Fibroblast of the aortic adventitia (primary cell): ENCODE data around the gene FOXC2. TPM values are rescaled to one million over a fixed set of nuclear protein-coding genes. Genes with fewer than 3 reads are reported as not detected.

ENCODE experiments used
- DNase-seq: peaks from one replicate; pipeline ENCODE4 v3.0.0-alpha.2; 2010; ENCODE audit warnings: low read depth
- H3K4me3 ChIP-seq: 2 replicates; pipeline ENCODE4 v1.5.1; 2011; ENCODE audit warnings: low read depth, mild to moderate bottlenecking, control low read depth, low read length, moderate library complexity
- total RNA-seq: library from RNA; depleted of rRNA; stranded (reverse); fragments of >200 nt; gene quantifications from 2 replicates; pipeline ENCODE4 v1.2.3, GENCODE V29; 2012; ENCODE audit warnings: low replicate concordance
- TF ChIP-seq, protein P1 (sequence below): IDR thresholded peaks from 2 replicates; pipeline ENCODE4 v1.5.1; 2011; ENCODE audit warnings: mild to moderate bottlenecking, low read length, control low read depth, inconsistent platforms; ENCODE audit not compliant: insufficient read depth

FOXC2 gene
- total RNA-seq, result 5.2 TPM in 1 of 2 replicates, not detected in the other

DNA sequence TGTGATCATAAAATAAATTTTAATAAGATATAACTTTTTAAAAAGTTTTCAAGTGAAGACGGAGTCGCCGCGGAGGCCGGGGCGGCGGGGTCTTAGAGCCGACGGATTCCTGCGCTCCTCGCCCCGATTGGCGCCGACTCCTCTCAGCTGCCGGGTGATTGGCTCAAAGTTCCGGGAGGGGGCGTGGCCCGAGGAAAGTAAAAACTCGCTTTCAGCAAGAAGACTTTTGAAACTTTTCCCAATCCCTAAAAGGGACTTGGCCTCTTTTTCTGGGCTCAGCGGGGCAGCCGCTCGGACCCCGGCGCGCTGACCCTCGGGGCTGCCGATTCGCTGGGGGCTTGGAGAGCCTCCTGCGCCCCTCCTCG, at the start of gene FOXC2:
Gene FOXC2, plus strand, starts transcription at position 229 of the 365 bp plus-strand sequence. CDS start 507 bp downstream, outside the sequence.
- peak within 1 kb of the TSS; percentile 85 for H3K4me3 ChIP-seq
- peak; percentile 96 for DNase-seq
- TF ChIP-seq, protein P1, sequence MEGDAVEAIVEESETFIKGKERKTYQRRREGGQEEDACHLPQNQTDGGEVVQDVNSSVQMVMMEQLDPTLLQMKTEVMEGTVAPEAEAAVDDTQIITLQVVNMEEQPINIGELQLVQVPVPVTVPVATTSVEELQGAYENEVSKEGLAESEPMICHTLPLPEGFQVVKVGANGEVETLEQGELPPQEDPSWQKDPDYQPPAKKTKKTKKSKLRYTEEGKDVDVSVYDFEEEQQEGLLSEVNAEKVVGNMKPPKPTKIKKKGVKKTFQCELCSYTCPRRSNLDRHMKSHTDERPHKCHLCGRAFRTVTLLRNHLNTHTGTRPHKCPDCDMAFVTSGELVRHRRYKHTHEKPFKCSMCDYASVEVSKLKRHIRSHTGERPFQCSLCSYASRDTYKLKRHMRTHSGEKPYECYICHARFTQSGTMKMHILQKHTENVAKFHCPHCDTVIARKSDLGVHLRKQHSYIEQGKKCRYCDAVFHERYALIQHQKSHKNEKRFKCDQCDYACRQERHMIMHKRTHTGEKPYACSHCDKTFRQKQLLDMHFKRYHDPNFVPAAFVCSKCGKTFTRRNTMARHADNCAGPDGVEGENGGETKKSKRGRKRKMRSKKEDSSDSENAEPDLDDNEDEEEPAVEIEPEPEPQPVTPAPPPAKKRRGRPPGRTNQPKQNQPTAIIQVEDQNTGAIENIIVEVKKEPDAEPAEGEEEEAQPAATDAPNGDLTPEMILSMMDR, result no peak

DNA sequence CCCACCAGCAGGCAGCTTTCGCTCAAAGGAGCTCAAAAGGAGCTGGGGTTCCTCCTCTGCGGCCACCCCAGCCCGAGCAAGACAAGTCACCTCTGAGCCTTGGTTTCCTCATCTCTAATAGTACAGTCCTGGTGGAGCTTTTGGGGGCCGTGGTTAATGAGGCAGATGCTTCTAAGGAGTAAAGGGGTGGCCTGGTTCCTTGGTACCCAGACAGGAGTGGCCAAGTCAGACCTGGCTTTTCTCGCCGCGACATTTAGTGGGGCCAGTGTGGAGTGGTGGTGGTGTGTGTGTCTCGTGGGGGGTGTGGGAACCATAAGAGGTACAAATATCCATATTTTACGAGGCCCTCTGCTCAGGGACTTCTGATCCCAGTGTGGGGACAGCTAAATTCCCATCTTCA, 49.6 kb upstream of the FOXC2 start:
- TF ChIP-seq, protein P1, result no peak
- no peak overlapping the region for H3K4me3 ChIP-seq
- DNase-seq, result no peak

DNA sequence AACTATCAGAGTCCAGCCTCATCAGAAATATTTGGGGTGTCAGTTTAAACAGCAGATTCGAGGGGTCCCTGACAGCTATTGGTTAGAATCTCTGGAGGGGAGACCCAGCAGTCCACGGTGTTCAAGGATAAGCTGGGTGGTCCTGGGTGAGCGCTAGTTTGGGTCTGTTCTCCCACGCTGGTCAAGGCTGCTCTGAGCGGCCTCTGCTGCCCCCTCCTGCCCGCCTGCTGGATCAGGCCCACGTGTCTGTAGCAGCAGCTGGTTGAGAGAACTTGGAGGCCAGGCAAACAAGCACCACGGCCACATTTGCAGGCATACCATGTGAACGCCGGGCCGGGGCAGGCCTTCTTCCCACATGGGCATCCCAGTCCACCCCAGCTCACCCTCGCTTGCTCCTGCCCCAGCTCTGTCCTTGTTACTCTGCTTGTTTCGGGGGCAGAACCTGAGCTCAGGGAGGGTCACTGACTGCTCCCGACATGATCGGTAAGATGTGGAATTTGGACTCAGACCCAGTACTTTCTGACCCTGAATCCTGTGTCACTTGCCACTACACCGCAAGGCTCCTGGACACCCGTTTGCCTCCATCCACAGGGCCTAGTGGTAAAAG, 48.9 kb upstream of the FOXC2 start:
- no peak overlapping the region for H3K4me3 ChIP-seq
- DNase-seq, result peak; percentile 68
- TF ChIP-seq, protein P1, result peak; percentile 89

DNA sequence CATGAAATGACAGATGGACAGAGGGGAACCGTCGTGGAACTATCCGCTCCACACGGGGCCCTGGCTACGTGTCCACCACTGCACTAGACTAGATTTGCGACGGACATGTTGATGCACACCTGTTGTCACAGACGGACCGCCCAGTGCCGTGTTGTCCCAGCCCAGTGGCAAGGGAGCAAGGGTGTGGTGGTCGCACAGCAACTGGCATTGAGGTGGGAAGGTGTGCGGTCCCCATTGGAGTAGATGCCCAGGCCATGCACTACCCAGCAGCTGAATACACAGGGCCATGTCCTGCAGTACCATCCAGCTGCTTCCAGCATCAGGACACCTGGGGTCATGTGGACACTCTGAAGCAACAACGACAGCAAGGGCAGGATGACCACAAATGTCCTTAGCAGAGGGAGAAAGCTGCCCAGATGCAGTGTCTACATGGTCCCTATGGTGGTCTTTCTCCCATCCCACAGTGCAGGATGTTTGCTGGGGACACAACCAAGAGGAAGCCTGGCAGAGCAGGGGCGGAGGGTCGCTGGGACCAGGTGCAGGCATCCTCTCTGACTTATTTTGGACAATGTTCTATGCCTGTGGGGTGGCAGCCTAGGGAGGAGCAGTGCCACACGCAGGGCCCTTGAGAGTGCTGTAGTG, 47.5 kb upstream of the FOXC2 start:
- no peak overlapping the region for H3K4me3 ChIP-seq
- TF ChIP-seq, protein P1, result no peak
- no peak for DNase-seq

DNA sequence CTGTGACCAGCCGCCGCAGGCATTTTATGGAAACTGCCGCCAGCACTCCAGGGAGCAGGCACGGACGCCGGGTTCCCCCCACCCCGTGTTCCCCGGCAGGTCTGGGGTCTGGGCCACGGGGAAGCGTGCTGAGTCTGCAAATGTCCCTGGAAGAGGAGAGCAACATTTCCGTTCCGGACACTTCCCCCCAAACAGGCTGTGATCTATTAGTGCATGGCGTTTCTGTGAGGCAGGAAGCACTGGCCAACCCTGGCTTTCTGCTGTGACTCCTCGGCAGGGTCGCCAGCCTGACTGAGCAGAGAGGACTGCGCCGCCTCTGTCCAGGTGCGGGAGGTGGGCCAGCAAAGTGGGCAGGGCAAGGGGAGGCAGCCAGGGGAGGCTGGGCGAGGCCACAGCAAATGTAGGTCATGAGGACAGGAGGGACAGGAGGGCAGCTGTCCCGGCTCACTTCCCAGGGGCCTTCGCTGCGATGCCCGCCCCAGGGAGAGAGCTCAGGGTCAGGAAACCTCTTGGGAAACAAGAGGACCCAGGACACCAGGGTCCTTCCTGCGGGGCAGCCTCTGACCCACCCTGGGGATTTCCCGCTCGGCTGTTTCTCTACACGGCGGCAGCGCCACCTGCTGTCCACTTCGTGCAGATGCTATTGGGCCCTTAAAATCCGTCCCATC, 46.8 kb upstream of the FOXC2 start:
- TF ChIP-seq, protein P1, result peak; percentile 83
- DNase-seq, result peak; percentile 70
- peak overlapping the region; percentile 50 for H3K4me3 ChIP-seq

DNA sequence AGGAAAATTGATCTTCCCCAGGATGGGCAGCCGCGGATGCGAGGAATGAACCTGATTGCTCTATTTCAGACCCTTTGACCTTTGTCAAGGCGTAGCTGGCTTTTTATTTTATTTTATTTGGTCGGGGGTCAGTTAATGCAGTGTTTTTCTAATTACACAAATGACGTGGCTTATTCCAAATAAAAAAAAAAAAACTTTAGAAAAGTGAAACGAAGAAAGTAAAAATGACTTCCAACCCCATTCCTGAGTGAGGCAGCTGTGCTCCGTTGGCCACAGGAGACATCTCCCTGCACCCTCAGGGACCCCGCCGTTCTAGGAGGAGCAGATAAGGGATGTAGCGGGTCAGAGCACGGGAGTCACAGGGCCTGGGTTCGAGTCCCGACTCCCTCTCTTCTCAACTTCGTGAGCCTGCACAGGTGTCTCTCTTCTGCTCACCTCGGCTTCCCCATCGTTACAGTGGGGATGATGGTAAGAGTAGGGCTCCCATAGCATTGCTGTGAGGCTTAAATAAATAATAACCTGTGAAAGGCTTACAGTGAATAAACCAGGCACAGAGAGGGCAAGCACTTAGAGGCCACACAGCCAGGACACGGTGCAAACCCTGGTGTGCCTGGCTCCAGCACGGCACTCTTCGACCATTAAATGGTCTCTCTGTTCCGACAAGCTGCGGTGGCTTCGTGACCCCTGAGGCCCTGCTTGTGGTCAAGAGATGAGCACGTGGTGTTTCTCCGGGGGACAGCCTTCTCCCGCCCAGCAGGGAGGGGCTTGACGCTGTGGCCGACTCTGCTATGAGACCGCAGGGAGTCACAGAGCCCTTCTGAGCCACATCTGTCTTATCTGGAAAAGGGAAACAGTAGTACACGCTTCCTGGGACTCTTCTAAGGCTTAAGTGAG, 46.1 kb upstream of the FOXC2 start:
- TF ChIP-seq, protein P1, result no peak
- DNase-seq, result no peak
- H3K4me3 ChIP-seq, result peak overlapping the region; percentile 50
